Sigmoid colon (tissue), 7 donors: ENCODE data around the gene LURAP1L. TPM values are rescaled to one million over a fixed set of nuclear protein-coding genes. Genes with fewer than 3 reads are reported as not detected.

Source experiments
- DNase-seq: peaks from one replicate; pipeline ENCODE4 v3.0.0-alpha.2; 2019
- H3K27ac ChIP-seq, 4 donors: fragments of 200-600 bp; sonication (generic); one replicate each; pipeline ENCODE4 v1.5.1; 2016 to 2019; ENCODE audit warnings: mild to moderate bottlenecking in 1 of 4
- H3K27me3 ChIP-seq, 3 donors: fragments of 200-600 bp; sonication (generic); one replicate each; pipeline ENCODE4 v1.5.1; 2019; ENCODE audit warnings: mild to moderate bottlenecking in 1 of 3
- H3K36me3 ChIP-seq, 4 donors: fragments of 200-600 bp; sonication (generic); one replicate each; pipeline ENCODE4 v1.5.1; 2016 to 2019
- H3K4me1 ChIP-seq, 4 donors: fragments of 200-600 bp; sonication (generic); one replicate each; pipeline ENCODE4 v1.5.1; 2017 to 2019
- H3K4me3 ChIP-seq, 4 donors: fragments of 200-600 bp; sonication (generic); one replicate each; pipeline ENCODE4 v1.5.1; 2017 to 2019; ENCODE audit warnings: mild to moderate bottlenecking in 2 of 4, moderate library complexity in 1 of 4
- H3K9me3 ChIP-seq, 4 donors: fragments of 200-600 bp in 3 of 4; sonication (generic) in 3 of 4; one replicate each; pipeline versions ENCODE4 v1.5.1 to v1.6.1; 2013 to 2019
- CTCF ChIP-seq, 4 experiments: fragments of 450-650 bp in 3 of 4; fragments of 200-600 bp in 1 of 4; IDR thresholded peaks; one replicate each; pipeline ENCODE4 v1.5.1; 2016 to 2019; ENCODE audit warnings: antibody characterized with exemption in 4 of 4, mild to moderate bottlenecking in 3 of 4, moderate library complexity in 2 of 4
- EP300 ChIP-seq, 4 donors: sonication (generic); formaldehyde crosslinking; IDR thresholded peaks; one replicate each; pipeline ENCODE4 v1.6.1; 2017; ENCODE audit warnings: antibody characterized with exemption in 4 of 4
- POLR2A ChIP-seq, 2 donors: fragments of 450-650 bp; IDR thresholded peaks; one replicate each; pipeline ENCODE4 v1.6.1; 2016; ENCODE audit warnings: antibody characterized with exemption in 2 of 2, mild to moderate bottlenecking in 2 of 2, moderate library complexity in 2 of 2
- POLR2AphosphoS5 ChIP-seq, 4 donors: sonication (generic); formaldehyde crosslinking; IDR thresholded peaks; one replicate each; pipeline ENCODE4 v1.6.1; 2017; ENCODE audit warnings: antibody characterized with exemption in 4 of 4
- WGBS, 2 donors: extraction: QIAGEN DNeasy Blood & Tissue Kit; methylation state at CpG; one replicate each; pipeline ENCODE4 v1.1.7; 2013; 5-methylcytosine and 5-hydroxymethylcytosine counted together
- intact Hi-C: fragments of 100-400 bp; cut with DNase I; formaldehyde crosslinking; loops from one replicate; pipeline ENCODE4 v1.15.1; 2023
- polyA plus RNA-seq, 3 donors: library from polyadenylated mRNA; stranded (reverse); fragments of 200-250 nt; gene quantifications; one replicate each; pipeline ENCODE4 v1.2.3, GENCODE V29; 2013
- total RNA-seq, 4 donors: library from RNA; depleted of rRNA; stranded (reverse); fragments of >200 nt; gene quantifications; one replicate each; pipeline ENCODE4 v1.1.0, GENCODE V29; 2016
- donor health status: healthy with polysubstance abuse.
- donor health status: Bipolar disorder and iron deficiency.
- donor health status: healthy.

LURAP1L gene
- total RNA-seq (10 to 100 TPM; 17.8 to 29.3 (median 24.5) TPM), polyA plus RNA-seq (10 to 100 TPM; 16.2 to 38.4 (median 20.3) TPM)

- intact Hi-C loops, result loop anchor here (1.0 to 5.0 kb wide), 3 partner anchors 54 to 197 kb away; no protein-coding TSS in a partner anchor
- Histone ChIP-seq H3K4me3 (peak within 1 kb of the TSS; percentile 76 to 89 (median 82)), H3K27me3 (no peaks in the 10 kb centered on the region), H3K27ac (peak within 1 kb of the TSS; percentile 89 to 97 (median 94)), H3K36me3 (no peaks in the 10 kb centered on the region), H3K9me3 (no peaks in the 10 kb centered on the region), H3K4me1 (peaks cover 0 to 30% (median 18%) of the 10 kb centered on the region in 4 donors)
- peak; percentile 88 for DNase-seq
- 1% methylated on average over 34 of the region's 34 CpGs for WGBS, 2 donors
- TF ChIP-seq POLR2A (IDR thresholded peaks at IDR 0.05) (peak; percentile 62 to 67), EP300 (IDR thresholded peaks at IDR 0.05) (no peak), POLR2AphosphoS5 (IDR thresholded peaks at IDR 0.05) (peak; percentile 75 to 91 (median 88))
Measured at GRCh38 chr9:12774861-12775678, at the start of gene LURAP1L. LURAP1L (plus strand) TSS chr9:12775020; CDS start chr9:12775716, 696 bp downstream.

GRCh38 chr9:12726795-12727194, 48.0 kb upstream of the LURAP1L start:
- Histone ChIP-seq H3K27me3 (no peaks in the 10 kb centered on the region), H3K27ac (no peak overlapping the region), H3K9me3 (no peaks in the 10 kb centered on the region), H3K4me1 (peaks cover 0 to 10% (median 0%) of the 10 kb centered on the region in 4 donors), H3K4me3 (no peak overlapping the region), H3K36me3 (no peaks in the 10 kb centered on the region)
- WGBS, 2 donors, result 26 to 69% methylated on average over 2 of the region's 2 CpGs
- intact Hi-C loops, result no loop called here
- DNase-seq, result no peak
- TF ChIP-seq CTCF (IDR thresholded peaks at IDR 0.05) (no peak), POLR2A (IDR thresholded peaks at IDR 0.05) (no peak), POLR2AphosphoS5 (IDR thresholded peaks at IDR 0.05) (no peak), EP300 (IDR thresholded peaks at IDR 0.05) (no peak)

- no peaks in the 10 kb centered on the region for H3K4me1 ChIP-seq
- H3K27me3 ChIP-seq, result no peaks in the 10 kb centered on the region
- TF ChIP-seq CTCF (IDR thresholded peaks at IDR 0.05) (no peak), POLR2AphosphoS5 (IDR thresholded peaks at IDR 0.05) (no peak), EP300 (IDR thresholded peaks at IDR 0.05) (no peak), POLR2A (IDR thresholded peaks at IDR 0.05) (no peak)
- intact Hi-C loops, result no loop called here
- peaks cover 0 to 5% (median 0%) of the 10 kb centered on the region in 4 donors for H3K9me3 ChIP-seq
- H3K4me3 ChIP-seq, result no peak overlapping the region
- no peaks in the 10 kb centered on the region for H3K36me3 ChIP-seq
- H3K27ac ChIP-seq, result no peak overlapping the region
- DNase-seq, result no peak
- 94 to 95% methylated on average over 1 of the region's 1 CpG for WGBS, 2 donors
Measured at GRCh38 chr9:12730198-12730597, 44.6 kb upstream of the LURAP1L start.

- Histone ChIP-seq H3K4me3 (no peak overlapping the region), H3K27me3 (no peaks in the 10 kb centered on the region), H3K36me3 (no peaks in the 10 kb centered on the region), H3K4me1 (no peaks in the 10 kb centered on the region), H3K9me3 (peaks cover 0 to 5% (median 0%) of the 10 kb centered on the region in 4 donors), H3K27ac (no peak overlapping the region)
- intact Hi-C loops, result no loop called here
- no peak for DNase-seq
- TF ChIP-seq POLR2AphosphoS5 (IDR thresholded peaks at IDR 0.05) (no peak), EP300 (IDR thresholded peaks at IDR 0.05) (no peak), POLR2A (IDR thresholded peaks at IDR 0.05) (no peak), CTCF (IDR thresholded peaks at IDR 0.05) (no peak)
Measured at GRCh38 chr9:12730927-12731326, 43.9 kb upstream of the LURAP1L start.

- Histone ChIP-seq H3K4me1 (no peaks in the 10 kb centered on the region), H3K27me3 (no peaks in the 10 kb centered on the region), H3K27ac (no peak overlapping the region), H3K36me3 (no peaks in the 10 kb centered on the region), H3K9me3 (peaks cover 0 to 5% (median 0%) of the 10 kb centered on the region in 4 donors), H3K4me3 (no peak overlapping the region)
- WGBS, 2 donors, result 76 to 82% methylated on average over 3 of the region's 3 CpGs
- no peak for TF ChIP-seq POLR2AphosphoS5 (IDR thresholded peaks at IDR 0.05)
- TF ChIP-seq CTCF (IDR thresholded peaks at IDR 0.05), result no peak
- no peak for DNase-seq
- intact Hi-C loops, result no loop called here
Measured at GRCh38 chr9:12732971-12733370, 41.8 kb upstream of the LURAP1L start.
